HG03571 (cell line): Measurements from ENCODE around the gene PARL.
"Not testable (repeated sequence)": the region's sequence is repeated elsewhere in the genome, so short reads cannot be mapped to it uniquely, and the experiment has no call there.

ENCODE experiments used
- ATAC-seq: cut with Tn5 transposase; IDR thresholded peaks from one replicate; pipeline ENCODE4 v1.9.1; 2021; ENCODE audit not compliant: unreplicated experiment

Gene PARL

GRCh38 chr3:183792976-183793375 lies 91.7 kb downstream of the PARL start:
- ATAC-seq = no peak

- ATAC-seq = no peak
These were observed 94.0 kb downstream of the PARL start for GRCh38 chr3:183790700-183791099.

- ATAC-seq = no peak
These were observed 94.9 kb downstream of the PARL start for GRCh38 chr3:183789826-183790225.

GRCh38 chr3:183784503-183784902 lies 100.2 kb downstream of the PARL start:
- ATAC-seq = not testable (repeated sequence)

GRCh38 chr3:183782576-183783276 lies 102.0 kb downstream of the PARL start:
- no peak for ATAC-seq

- ATAC-seq = no peak
These were observed 103.4 kb downstream of the PARL start for GRCh38 chr3:183781246-183781645.

GRCh38 chr3:183779896-183780465 lies 104.7 kb downstream of the PARL start:
- ATAC-seq = no peak
